ENCODE data around the gene GUCY1A2.

GUCY1A2 gene

GRCh38 chr11:106717222-106717621 is 301.1 kb downstream of the GUCY1A2 start:
- DNase-seq, result no peak

- no peak for DNase-seq
Measured at GRCh38 chr11:106714199-106714598, 304.1 kb downstream of the GUCY1A2 start.

- DNase-seq, result no peak
Measured at GRCh38 chr11:106708348-106708747, 309.9 kb downstream of the GUCY1A2 start.

GRCh38 chr11:106706355-106706754 is 311.9 kb downstream of the GUCY1A2 start:
- DNase-seq, result no peak

GRCh38 chr11:106702805-106703204 is 315.5 kb downstream of the GUCY1A2 start:
- no peak for DNase-seq

- DNase-seq, result no peak
Measured at GRCh38 chr11:106697058-106697457, 321.2 kb downstream of the GUCY1A2 start.

GRCh38 chr11:106695506-106695905 is 322.8 kb downstream of the GUCY1A2 start:
- DNase-seq, result no peak

- no peak for DNase-seq
Measured at GRCh38 chr11:106694501-106694900, 323.8 kb downstream of the GUCY1A2 start.

GRCh38 chr11:106691807-106692365 is 326.4 kb downstream of the GUCY1A2 start:
- no peak for DNase-seq

- DNase-seq, result no peak
Measured at GRCh38 chr11:106690923-106691322, 327.4 kb downstream of the GUCY1A2 start.

GRCh38 chr11:106684944-106685343 is 333.3 kb downstream of the GUCY1A2 start:
- no peak for DNase-seq

GRCh38 chr11:106683435-106683834 is 334.8 kb downstream of the GUCY1A2 start:
- DNase-seq, result no peak

GRCh38 chr11:106681435-106681834 is 336.8 kb downstream of the GUCY1A2 start:
- no peak for DNase-seq

GRCh38 chr11:106679581-106679980 is 338.7 kb downstream of the GUCY1A2 start:
- no peak for DNase-seq

- no peak for DNase-seq
Measured at GRCh38 chr11:106679181-106679580, 339.1 kb downstream of the GUCY1A2 start.

- DNase-seq, result no peak
Measured at GRCh38 chr11:106670069-106670468, 348.2 kb downstream of the GUCY1A2 start.

- DNase-seq, result no peak
Measured at GRCh38 chr11:106668147-106668546, 350.1 kb downstream of the GUCY1A2 start.

- no peak for DNase-seq
Measured at GRCh38 chr11:106656646-106657045, 361.6 kb downstream of the GUCY1A2 start.

GRCh38 chr11:106644824-106645223 is 373.5 kb downstream of the GUCY1A2 start:
- DNase-seq, result no peak

GRCh38 chr11:106642331-106642730 is 375.9 kb downstream of the GUCY1A2 start:
- no peak for DNase-seq

GRCh38 chr11:106632283-106632682 is 386.0 kb downstream of the GUCY1A2 start:
- no peak for DNase-seq

GRCh38 chr11:106627694-106628093 is 390.6 kb downstream of the GUCY1A2 start:
- no peak for DNase-seq

GRCh38 chr11:106625566-106625965 is 392.7 kb downstream of the GUCY1A2 start:
- DNase-seq, result no peak

GRCh38 chr11:106624377-106624776 is 393.9 kb downstream of the GUCY1A2 start:
- no peak for DNase-seq

Data from NCI-H187 treated with DMSO at 0.1 percent for 48 hours (cell line).